ENCODE results near the gene CCDC24. TPM values are rescaled to one million over a fixed set of nuclear protein-coding genes. Genes with fewer than 3 reads are reported as not detected.

Gene CCDC24
- total RNA-seq, 2 donors from 2014 or later: 14.3 to 23.7 TPM

- no peak for DNase-seq (ENCODE audit: low spot score)
- Histone ChIP-seq H3K4me3 (no peak overlapping the region), H3K27me3 (replicated peaks; ENCODE audit: insufficient read depth) (no peaks in the 10 kb centered on the region), H3K4me1 (replicated peaks) (peaks cover 6% of the 10 kb centered on the region), H3K36me3 (no peaks in the 10 kb centered on the region), H3K27ac (no peak overlapping the region), H3K9me3 (no peaks in the 10 kb centered on the region)
- TF ChIP-seq, protein P1, sequence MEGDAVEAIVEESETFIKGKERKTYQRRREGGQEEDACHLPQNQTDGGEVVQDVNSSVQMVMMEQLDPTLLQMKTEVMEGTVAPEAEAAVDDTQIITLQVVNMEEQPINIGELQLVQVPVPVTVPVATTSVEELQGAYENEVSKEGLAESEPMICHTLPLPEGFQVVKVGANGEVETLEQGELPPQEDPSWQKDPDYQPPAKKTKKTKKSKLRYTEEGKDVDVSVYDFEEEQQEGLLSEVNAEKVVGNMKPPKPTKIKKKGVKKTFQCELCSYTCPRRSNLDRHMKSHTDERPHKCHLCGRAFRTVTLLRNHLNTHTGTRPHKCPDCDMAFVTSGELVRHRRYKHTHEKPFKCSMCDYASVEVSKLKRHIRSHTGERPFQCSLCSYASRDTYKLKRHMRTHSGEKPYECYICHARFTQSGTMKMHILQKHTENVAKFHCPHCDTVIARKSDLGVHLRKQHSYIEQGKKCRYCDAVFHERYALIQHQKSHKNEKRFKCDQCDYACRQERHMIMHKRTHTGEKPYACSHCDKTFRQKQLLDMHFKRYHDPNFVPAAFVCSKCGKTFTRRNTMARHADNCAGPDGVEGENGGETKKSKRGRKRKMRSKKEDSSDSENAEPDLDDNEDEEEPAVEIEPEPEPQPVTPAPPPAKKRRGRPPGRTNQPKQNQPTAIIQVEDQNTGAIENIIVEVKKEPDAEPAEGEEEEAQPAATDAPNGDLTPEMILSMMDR (IDR thresholded peaks at IDR 0.05): no peak
- TF ChIP-seq POLR2AphosphoS5 (IDR thresholded peaks at IDR 0.05): no peak
- TF ChIP-seq POLR2A (IDR thresholded peaks at IDR 0.05): no peak
- intact Hi-C loops (cut with DNase I): no loop called here
- 83% methylated on average over 6 of the region's 6 CpGs for WGBS
These were observed 23.0 kb upstream of the CCDC24 start for GRCh38 chr1:43968348-43968948.

DNA sequence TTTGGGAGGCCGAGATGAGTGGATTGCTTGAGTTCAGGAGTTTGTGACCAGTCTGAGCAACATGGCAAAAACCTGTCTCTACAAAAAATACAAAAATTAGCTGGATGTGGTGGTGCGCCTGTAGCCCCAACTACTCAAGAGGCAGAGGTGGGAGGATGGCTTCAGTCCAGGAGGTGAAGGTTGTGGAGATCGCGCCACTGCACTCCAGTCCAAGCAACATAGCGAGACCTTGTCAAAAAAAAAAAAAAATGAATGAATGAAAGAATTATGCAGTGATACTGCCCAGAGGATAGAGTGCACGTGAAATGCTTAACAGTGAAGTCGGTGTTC is 22.0 kb upstream of the CCDC24 start:
- no peak overlapping the region for H3K4me3 ChIP-seq
- intact Hi-C loops (cut with DNase I): no loop called here
- no peaks in the 10 kb centered on the region for H3K36me3 ChIP-seq
- TF ChIP-seq, protein P1 (IDR thresholded peaks at IDR 0.05): no peak
- TF ChIP-seq POLR2AphosphoS5 (IDR thresholded peaks at IDR 0.05): no peak
- TF ChIP-seq POLR2A (IDR thresholded peaks at IDR 0.05): no peak
- 58% methylated on average over 7 of the region's 7 CpGs for WGBS
- H3K27ac ChIP-seq: no peak overlapping the region
- peaks cover 6% of the 10 kb centered on the region for H3K4me1 ChIP-seq (replicated peaks)
- H3K9me3 ChIP-seq: no peaks in the 10 kb centered on the region
- no peak for DNase-seq (ENCODE audit: low spot score)
- H3K27me3 ChIP-seq (replicated peaks; ENCODE audit: insufficient read depth): no peaks in the 10 kb centered on the region

DNA sequence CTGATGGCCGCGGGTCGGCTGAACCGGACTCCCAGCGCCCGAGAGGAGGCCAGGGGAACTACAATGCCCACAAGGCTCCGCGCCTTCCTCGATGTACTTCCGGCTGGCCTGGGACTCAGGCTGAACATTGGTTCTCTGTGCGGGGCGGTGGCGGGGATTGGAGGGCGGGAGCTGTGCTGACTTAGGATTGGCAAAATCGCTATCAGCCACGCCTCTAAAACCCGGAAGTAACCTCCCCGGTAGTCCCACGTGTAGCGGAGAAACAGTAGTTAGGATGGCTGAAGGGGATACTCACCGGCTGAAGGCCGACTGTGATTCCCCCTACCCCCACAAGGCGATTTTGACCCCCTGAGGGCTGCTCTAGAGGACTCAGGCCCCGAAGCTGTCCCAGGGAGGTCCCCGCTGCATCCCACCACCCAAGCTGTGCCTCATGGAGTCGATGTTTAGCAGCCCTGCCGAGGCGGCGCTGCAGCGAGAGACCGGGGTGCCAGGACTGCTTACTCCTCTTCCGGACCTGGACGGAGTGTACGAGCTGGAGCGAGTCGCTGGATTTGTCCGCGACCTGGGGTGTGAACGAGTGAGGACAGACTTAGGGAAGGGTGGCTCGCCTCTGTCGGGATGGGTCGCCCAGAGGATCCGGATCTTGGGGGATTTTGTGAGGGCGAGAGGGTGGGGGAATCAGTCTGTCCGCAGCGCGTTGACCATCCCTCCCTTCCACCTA is 21.5 kb upstream of the CCDC24 start, which contains the start of gene DPH2:
Gene DPH2 (plus strand): TSS at position 265 of the 721 bp plus-strand sequence. CDS start 166 bp downstream, at position 431.
- TF ChIP-seq, protein P1 (IDR thresholded peaks at IDR 0.05): peak in 2 of 4 experiments; percentile 7 to 54
- TF ChIP-seq POLR2A (IDR thresholded peaks at IDR 0.05) (peak; percentile 19), POLR2AphosphoS5 (IDR thresholded peaks at IDR 0.05) (peak; percentile 86)
- peaks cover 6% of the 10 kb centered on the region for H3K4me1 ChIP-seq (replicated peaks)
- H3K36me3 ChIP-seq: no peaks in the 10 kb centered on the region
- H3K27me3 ChIP-seq (replicated peaks; ENCODE audit: insufficient read depth): no peaks in the 10 kb centered on the region
- WGBS: 2% methylated on average over 47 of the region's 47 CpGs
- no peak within 1 kb of the TSS for H3K27ac ChIP-seq
- peak; percentile 97 for DNase-seq (ENCODE audit: low spot score)
- intact Hi-C loops (cut with DNase I): no loop called here
- H3K9me3 ChIP-seq: no peaks in the 10 kb centered on the region
- peak within 1 kb of the TSS; percentile 63 to 66 for H3K4me3 ChIP-seq

GRCh38 chr1:43970502-43970901 is 20.9 kb upstream of the CCDC24 start:
- WGBS: 51% methylated on average over 5 of the region's 5 CpGs
- TF ChIP-seq POLR2AphosphoS5 (IDR thresholded peaks at IDR 0.05) (no peak), POLR2A (IDR thresholded peaks at IDR 0.05) (no peak)
- TF ChIP-seq, protein P1 (IDR thresholded peaks at IDR 0.05): no peak
- Histone ChIP-seq H3K4me1 (replicated peaks) (peaks cover 6% of the 10 kb centered on the region), H3K27ac (no peak overlapping the region), H3K36me3 (no peaks in the 10 kb centered on the region), H3K9me3 (no peaks in the 10 kb centered on the region), H3K4me3 (peak overlapping the region; percentile 63 to 66), H3K27me3 (replicated peaks; ENCODE audit: insufficient read depth) (no peaks in the 10 kb centered on the region)
- intact Hi-C loops (cut with DNase I): no loop called here
- no peak for DNase-seq (ENCODE audit: low spot score)

- H3K27me3 ChIP-seq (replicated peaks; ENCODE audit: insufficient read depth): no peaks in the 10 kb centered on the region
- 86% methylated on average over 9 of the region's 9 CpGs for WGBS
- no peak for DNase-seq (ENCODE audit: low spot score)
- TF ChIP-seq POLR2AphosphoS5 (IDR thresholded peaks at IDR 0.05): no peak
- no peak for TF ChIP-seq POLR2A (IDR thresholded peaks at IDR 0.05)
- TF ChIP-seq, protein P1 (IDR thresholded peaks at IDR 0.05): no peak
- no peak overlapping the region for H3K27ac ChIP-seq
- no peaks in the 10 kb centered on the region for H3K9me3 ChIP-seq
- H3K4me1 ChIP-seq (replicated peaks): peaks cover 9% of the 10 kb centered on the region
- no peaks in the 10 kb centered on the region for H3K36me3 ChIP-seq
- peak overlapping the region in 1 of 2 donors; percentile 66 for H3K4me3 ChIP-seq
- intact Hi-C loops (cut with DNase I): no loop called here
These were observed 20.5 kb upstream of the CCDC24 start for GRCh38 chr1:43970911-43971310.
